Measurements from ENCODE around the gene CMTM3. TPM values are rescaled to one million over a fixed set of nuclear protein-coding genes. Genes with fewer than 3 reads are reported as not detected.

The CMTM3 gene
- total RNA-seq, 1 experiment from 2014 or later: 25.5 TPM

DNA sequence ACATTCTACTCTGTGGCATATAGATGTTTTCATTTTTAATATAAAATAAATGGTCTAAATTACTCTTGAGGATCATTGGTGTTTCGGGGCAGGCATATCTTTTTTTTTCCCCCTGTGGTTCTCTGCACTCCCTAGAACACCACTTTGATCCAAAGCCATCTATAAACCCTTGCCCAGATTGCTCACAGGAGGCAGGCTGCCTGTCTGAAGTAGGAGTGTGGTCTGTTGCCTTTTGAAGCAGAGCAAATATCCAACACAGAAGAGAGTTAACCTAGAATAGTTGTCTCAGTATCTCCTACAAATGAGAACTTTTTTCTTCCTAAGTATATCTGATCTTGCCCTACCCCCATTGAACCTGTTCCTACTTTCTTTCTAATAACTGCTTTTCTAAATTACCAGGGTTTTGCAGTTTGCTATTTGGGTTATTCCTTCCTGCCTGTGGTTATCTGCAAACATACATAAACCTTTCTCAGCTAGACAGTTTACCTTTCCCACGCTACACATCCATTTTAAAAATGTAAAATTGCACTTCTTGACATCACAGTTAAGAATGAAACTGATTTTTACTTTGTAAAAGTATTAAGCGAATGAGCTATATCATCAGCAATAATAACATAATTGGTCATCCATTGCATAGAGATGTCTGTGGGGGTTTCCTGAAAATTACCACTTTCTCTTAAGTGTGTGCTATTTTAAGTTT lies 43.0 kb upstream of the CMTM3 start:
- DNase-seq: no peak
- Mint-ChIP-seq H3K27me3 (ENCODE audit: insufficient read depth, unreplicated experiment) (no peaks in the 10 kb centered on the region), H3K9me3 (ENCODE audit: unreplicated experiment) (no peaks in the 10 kb centered on the region), H3K4me3 (ENCODE audit: unreplicated experiment) (no peak overlapping the region), H3K27ac (ENCODE audit: unreplicated experiment) (no peak overlapping the region), H3K4me1 (ENCODE audit: low read depth, unreplicated experiment) (peaks cover 10% of the 10 kb centered on the region), H3K36me3 (ENCODE audit: insufficient read depth, unreplicated experiment) (peaks cover 47% of the 10 kb centered on the region)
- no peak for TF ChIP-seq CTCF (IDR thresholded peaks at IDR 0.05; ENCODE audit: insufficient read depth in 1 of 2, low read depth in 1 of 2, low read length in 1 of 2, severe bottlenecking in 1 of 2, unreplicated experiment in 1 of 2)
- Histone ChIP-seq H3K9me3 (no peaks in the 10 kb centered on the region), H3K27me3 (replicated peaks; ENCODE audit: control insufficient read depth, insufficient read depth, low read length) (no peaks in the 10 kb centered on the region), H3K4me1 (no peaks in the 10 kb centered on the region), H3K36me3 (ENCODE audit: control insufficient read depth, insufficient read depth, low read length) (peaks cover 2% of the 10 kb centered on the region), H3K4me3 (ENCODE audit: low read depth, low read length) (no peak overlapping the region)
- CTCF ChIA-PET: no interaction called here
- POLR2A ChIA-PET: no interaction called here
- intact Hi-C loops (cut with micrococcal nuclease; ENCODE audit: unreplicated experiment): no loop called here
- no TSS peak for BruUV-seq (replicated peaks)

GRCh38 chr16:66562409-66562808 lies 42.1 kb upstream of the CMTM3 start:
- Mint-ChIP-seq H3K36me3 (ENCODE audit: insufficient read depth, unreplicated experiment) (peaks cover 47% of the 10 kb centered on the region), H3K27me3 (ENCODE audit: insufficient read depth, unreplicated experiment) (no peaks in the 10 kb centered on the region), H3K9me3 (ENCODE audit: unreplicated experiment) (no peaks in the 10 kb centered on the region), H3K4me3 (ENCODE audit: unreplicated experiment) (no peak overlapping the region), H3K4me1 (ENCODE audit: low read depth, unreplicated experiment) (peaks cover 10% of the 10 kb centered on the region), H3K27ac (ENCODE audit: unreplicated experiment) (no peak overlapping the region)
- intact Hi-C loops (cut with micrococcal nuclease; ENCODE audit: unreplicated experiment): no loop called here
- Histone ChIP-seq H3K9me3 (no peaks in the 10 kb centered on the region), H3K27me3 (replicated peaks; ENCODE audit: control insufficient read depth, insufficient read depth, low read length) (no peaks in the 10 kb centered on the region), H3K4me3 (ENCODE audit: low read depth, low read length) (no peak overlapping the region), H3K4me1 (no peaks in the 10 kb centered on the region), H3K36me3 (ENCODE audit: control insufficient read depth, insufficient read depth, low read length) (peaks cover 4% of the 10 kb centered on the region)
- POLR2A ChIA-PET: no interaction called here
- no TSS peak for BruUV-seq (replicated peaks)
- CTCF ChIA-PET: interaction anchor here (0.6 kb wide), 1 partner anchor 250 kb away, joined by 3 read pairs; no protein-coding TSS in a partner anchor
- no peak for DNase-seq
- TF ChIP-seq CTCF (IDR thresholded peaks at IDR 0.05; ENCODE audit: insufficient read depth in 1 of 2, low read depth in 1 of 2, low read length in 1 of 2, severe bottlenecking in 1 of 2, unreplicated experiment in 1 of 2): peak in 1 of 2 experiments; percentile 22

DNA sequence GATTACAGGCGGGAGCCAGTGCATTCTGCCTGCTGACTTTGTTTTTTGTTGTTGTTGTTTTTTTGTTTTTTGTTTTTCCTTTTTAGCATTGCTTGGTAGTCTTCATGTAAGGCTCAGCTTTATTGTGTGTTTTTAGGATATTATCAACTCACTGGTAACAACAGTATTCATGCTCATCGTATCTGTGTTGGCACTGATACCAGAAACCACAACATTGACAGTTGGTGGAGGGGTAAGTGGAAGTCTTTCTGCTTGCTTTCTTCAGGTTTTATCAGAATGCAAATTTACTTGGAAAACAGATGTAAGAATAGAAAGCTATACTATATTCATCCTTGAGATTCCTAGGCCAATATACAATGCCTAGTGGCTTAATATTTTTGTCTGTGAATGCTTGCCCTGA lies 41.5 kb upstream of the CMTM3 start:
- Mint-ChIP-seq H3K4me1 (ENCODE audit: low read depth, unreplicated experiment) (peaks cover 10% of the 10 kb centered on the region), H3K36me3 (ENCODE audit: insufficient read depth, unreplicated experiment) (peaks cover 47% of the 10 kb centered on the region), H3K27ac (ENCODE audit: unreplicated experiment) (no peak overlapping the region), H3K4me3 (ENCODE audit: unreplicated experiment) (no peak overlapping the region), H3K27me3 (ENCODE audit: insufficient read depth, unreplicated experiment) (no peaks in the 10 kb centered on the region), H3K9me3 (ENCODE audit: unreplicated experiment) (no peaks in the 10 kb centered on the region)
- POLR2A ChIA-PET: no interaction called here
- DNase-seq: no peak
- intact Hi-C loops (cut with micrococcal nuclease; ENCODE audit: unreplicated experiment): no loop called here
- no TSS peak for BruUV-seq (replicated peaks)
- H3K4me1 ChIP-seq: no peaks in the 10 kb centered on the region
- CTCF ChIA-PET: no interaction called here
- H3K27me3 ChIP-seq (replicated peaks; ENCODE audit: control insufficient read depth, insufficient read depth, low read length): no peaks in the 10 kb centered on the region
- no peaks in the 10 kb centered on the region for H3K9me3 ChIP-seq
- H3K36me3 ChIP-seq (ENCODE audit: control insufficient read depth, insufficient read depth, low read length): peaks cover 4% of the 10 kb centered on the region
- no peak overlapping the region for H3K4me3 ChIP-seq (ENCODE audit: low read depth, low read length)
- no peak for TF ChIP-seq CTCF (IDR thresholded peaks at IDR 0.05; ENCODE audit: insufficient read depth in 1 of 2, low read depth in 1 of 2, low read length in 1 of 2, severe bottlenecking in 1 of 2, unreplicated experiment in 1 of 2)

Measured in Caco-2 (cell line).